ENCODE measurements around the gene HIVEP3.

- TF ChIP-seq CTCF (IDR thresholded peaks at IDR 0.05) (no peak), TEAD4 (IDR thresholded peaks at IDR 0.05; ENCODE audit: borderline replicate concordance, insufficient read depth) (no peak), RAD21 (IDR thresholded peaks at IDR 0.05; ENCODE audit: low read length) (no peak), POLR2AphosphoS5 (IDR thresholded peaks at IDR 0.05; ENCODE audit: low read depth, low read length) (no peak), SIN3A (IDR thresholded peaks at IDR 0.05; ENCODE audit: borderline replicate concordance, low read depth, low read length) (no peak), MEF2A (IDR thresholded peaks at IDR 0.05; ENCODE audit: borderline replicate concordance, low read depth) (no peak), RXRA (IDR thresholded peaks at IDR 0.05; ENCODE audit: borderline replicate concordance, low read depth) (no peak), GABPA (IDR thresholded peaks at IDR 0.05; ENCODE audit: low read depth) (no peak), SMC3 (IDR thresholded peaks at IDR 0.05; ENCODE audit: low read depth, low read length) (no peak), PBX3 (IDR thresholded peaks at IDR 0.05) (no peak), REST (IDR thresholded peaks at IDR 0.05; ENCODE audit: low read depth, low read length) (no peak)
These were observed 421.2 kb downstream of the HIVEP3 start for GRCh38 chr1:41497461-41498030.
